Smooth muscle cell of the brain vasculature (primary cell): ENCODE measurements around the gene DTL.

Experiments used
- DNase-seq: peaks from one replicate; pipeline ENCODE4 v3.0.0-alpha.2; 2012; ENCODE audit warnings: low read depth, low spot score

DTL gene

GRCh38 chr1:212035835-212036605 lies 472 bp downstream of the DTL start:
- no peak for DNase-seq

- no peak for DNase-seq
Measured at GRCh38 chr1:212037900-212038299, 2.4 kb downstream of the DTL start.

- DNase-seq, result no peak
Measured at GRCh38 chr1:212039622-212040021, 4.1 kb downstream of the DTL start.

- DNase-seq, result no peak
Measured at GRCh38 chr1:212040629-212041412, 5.3 kb downstream of the DTL start.

GRCh38 chr1:212042436-212042835 lies 6.9 kb downstream of the DTL start:
- no peak for DNase-seq

- DNase-seq, result no peak
Measured at GRCh38 chr1:212044851-212045250, 9.3 kb downstream of the DTL start.

GRCh38 chr1:212045981-212046380 lies 10.4 kb downstream of the DTL start:
- no peak for DNase-seq

- DNase-seq, result no peak
Measured at GRCh38 chr1:212053993-212054392, 18.4 kb downstream of the DTL start.

GRCh38 chr1:212055333-212055732 lies 19.8 kb downstream of the DTL start:
- DNase-seq, result no peak

- DNase-seq, result no peak
Measured at GRCh38 chr1:212060632-212061472, 25.3 kb downstream of the DTL start.

- DNase-seq, result peak; percentile 21
Measured at GRCh38 chr1:212062832-212063438, 27.4 kb downstream of the DTL start.

- no peak for DNase-seq
Measured at GRCh38 chr1:212067787-212068186, 32.2 kb downstream of the DTL start.

GRCh38 chr1:212070720-212071302 lies 35.3 kb downstream of the DTL start:
- peak; percentile 17 for DNase-seq

- no peak for DNase-seq
Measured at GRCh38 chr1:212072047-212072446, 36.5 kb downstream of the DTL start.

- no peak for DNase-seq
Measured at GRCh38 chr1:212073490-212073889, 37.9 kb downstream of the DTL start.

GRCh38 chr1:212074313-212074712 lies 38.8 kb downstream of the DTL start:
- DNase-seq, result no peak

- DNase-seq, result no peak
Measured at GRCh38 chr1:212074856-212075255, 39.3 kb downstream of the DTL start.

- no peak for DNase-seq
Measured at GRCh38 chr1:212077028-212077427, 41.5 kb downstream of the DTL start.

- no peak for DNase-seq
Measured at GRCh38 chr1:212078826-212079225, 43.3 kb downstream of the DTL start.

- DNase-seq, result no peak
Measured at GRCh38 chr1:212082765-212083406, 47.3 kb downstream of the DTL start.
